ENCODE data around the gene TSTD1. TPM values are rescaled to one million over a fixed set of nuclear protein-coding genes. Genes with fewer than 3 reads are reported as not detected.

The TSTD1 gene
- total RNA-seq, 1 donor from 2014 or later = 53.7 TPM

DNA sequence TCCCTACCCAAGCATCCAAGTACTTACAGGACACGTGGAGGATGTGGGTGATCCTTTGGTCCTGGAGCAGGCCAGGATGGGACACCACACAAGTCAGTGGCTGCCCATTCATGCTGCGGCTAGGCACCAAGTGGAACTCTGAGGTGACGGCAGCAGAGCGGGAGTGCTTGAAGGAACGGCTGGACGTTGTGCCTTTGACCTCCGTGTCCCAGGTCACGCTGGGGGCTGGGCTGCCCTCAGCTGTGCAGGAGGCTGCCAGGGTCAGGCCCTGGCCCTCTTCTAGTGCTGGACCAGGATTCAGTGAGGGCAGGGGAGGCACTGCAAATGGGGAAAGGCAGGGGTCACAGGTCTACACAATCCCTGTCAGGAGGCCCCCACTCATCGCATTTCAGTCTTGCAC, 38.7 kb upstream of the TSTD1 start:
- H3K36me3 Mint-ChIP-seq = peaks cover 15% of the 10 kb centered on the region
- no peak overlapping the region for H3K27ac Mint-ChIP-seq
- TF ChIP-seq, protein P1, sequence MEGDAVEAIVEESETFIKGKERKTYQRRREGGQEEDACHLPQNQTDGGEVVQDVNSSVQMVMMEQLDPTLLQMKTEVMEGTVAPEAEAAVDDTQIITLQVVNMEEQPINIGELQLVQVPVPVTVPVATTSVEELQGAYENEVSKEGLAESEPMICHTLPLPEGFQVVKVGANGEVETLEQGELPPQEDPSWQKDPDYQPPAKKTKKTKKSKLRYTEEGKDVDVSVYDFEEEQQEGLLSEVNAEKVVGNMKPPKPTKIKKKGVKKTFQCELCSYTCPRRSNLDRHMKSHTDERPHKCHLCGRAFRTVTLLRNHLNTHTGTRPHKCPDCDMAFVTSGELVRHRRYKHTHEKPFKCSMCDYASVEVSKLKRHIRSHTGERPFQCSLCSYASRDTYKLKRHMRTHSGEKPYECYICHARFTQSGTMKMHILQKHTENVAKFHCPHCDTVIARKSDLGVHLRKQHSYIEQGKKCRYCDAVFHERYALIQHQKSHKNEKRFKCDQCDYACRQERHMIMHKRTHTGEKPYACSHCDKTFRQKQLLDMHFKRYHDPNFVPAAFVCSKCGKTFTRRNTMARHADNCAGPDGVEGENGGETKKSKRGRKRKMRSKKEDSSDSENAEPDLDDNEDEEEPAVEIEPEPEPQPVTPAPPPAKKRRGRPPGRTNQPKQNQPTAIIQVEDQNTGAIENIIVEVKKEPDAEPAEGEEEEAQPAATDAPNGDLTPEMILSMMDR (IDR thresholded peaks at IDR 0.05; ENCODE audit: unreplicated experiment) = no peak
- no peak overlapping the region for H3K4me3 Mint-ChIP-seq
- DNase-seq (ENCODE audit: low spot score in 2 of 2, unreplicated experiment in 2 of 2) = no peak
- H3K9me3 Mint-ChIP-seq = no peaks in the 10 kb centered on the region
- peaks cover 18% of the 10 kb centered on the region for H3K4me1 Mint-ChIP-seq
- no peaks in the 10 kb centered on the region for H3K27me3 Mint-ChIP-seq (ENCODE audit: low read depth)

DNA sequence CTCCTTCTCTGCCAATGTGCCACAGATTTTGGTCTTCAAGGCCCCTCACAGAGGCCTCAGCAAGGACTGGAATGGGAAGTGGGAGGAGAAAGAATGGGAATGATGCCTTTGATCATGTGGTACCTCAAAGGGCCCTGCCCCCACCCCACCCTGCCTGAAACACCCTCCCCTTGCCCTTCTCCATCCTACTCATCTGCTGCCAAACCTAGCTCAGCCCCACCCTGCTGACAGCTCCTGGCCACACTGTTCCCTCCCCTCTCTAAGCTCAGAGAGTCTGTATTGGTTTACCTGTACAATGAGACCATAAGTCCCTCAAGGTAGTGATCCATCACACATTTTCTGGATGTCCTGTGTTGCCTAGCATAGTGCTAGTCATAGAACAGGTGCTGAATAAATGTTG, 37.6 kb upstream of the TSTD1 start:
- Mint-ChIP-seq H3K9me3 (no peaks in the 10 kb centered on the region), H3K36me3 (peaks cover 15% of the 10 kb centered on the region), H3K4me1 (peaks cover 14% of the 10 kb centered on the region), H3K27me3 (ENCODE audit: low read depth) (no peaks in the 10 kb centered on the region), H3K27ac (no peak overlapping the region), H3K4me3 (no peak overlapping the region)
- no peak for DNase-seq (ENCODE audit: low spot score in 2 of 2, unreplicated experiment in 2 of 2)
- TF ChIP-seq, protein P1 (IDR thresholded peaks at IDR 0.05; ENCODE audit: unreplicated experiment) = no peak

DNA sequence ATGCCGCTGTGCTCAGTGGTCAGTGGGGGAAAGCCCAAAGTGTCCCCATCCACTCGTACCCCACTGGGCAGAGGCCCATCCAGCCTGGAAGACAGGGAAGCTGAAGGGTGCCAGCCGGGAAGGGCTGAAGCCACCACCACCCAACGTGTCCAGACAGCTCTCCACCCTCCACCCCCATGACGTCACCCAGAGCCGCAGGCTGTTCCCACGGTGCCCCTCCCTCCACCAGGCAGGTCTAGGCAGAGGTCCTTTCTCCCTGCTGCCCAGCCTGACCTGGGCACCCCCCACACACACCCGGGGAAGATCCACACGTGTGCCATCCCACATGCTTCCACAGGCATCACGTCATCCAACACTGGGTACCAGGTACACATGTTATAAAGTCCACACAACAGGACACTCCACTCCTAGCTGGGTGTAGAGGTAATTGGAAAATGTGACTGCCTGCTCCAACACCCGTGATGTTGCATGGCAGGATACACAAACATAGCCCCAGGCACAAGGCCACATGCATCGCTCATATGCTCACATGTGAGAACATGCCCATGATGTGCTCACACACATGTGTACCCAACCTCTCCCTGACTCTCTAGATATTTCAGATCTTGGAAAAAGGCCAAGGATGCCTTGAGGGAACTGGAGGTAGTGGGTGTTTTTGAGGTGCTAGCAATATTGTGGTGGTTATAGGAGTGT, 36.1 kb upstream of the TSTD1 start:
- TF ChIP-seq, protein P1 (IDR thresholded peaks at IDR 0.05; ENCODE audit: unreplicated experiment) = no peak
- peaks cover 10% of the 10 kb centered on the region for H3K36me3 Mint-ChIP-seq
- peaks cover 8% of the 10 kb centered on the region for H3K4me1 Mint-ChIP-seq
- H3K27ac Mint-ChIP-seq = peak overlapping the region; percentile 20
- DNase-seq (ENCODE audit: low spot score in 2 of 2, unreplicated experiment in 2 of 2) = no peak
- no peak overlapping the region for H3K4me3 Mint-ChIP-seq
- H3K9me3 Mint-ChIP-seq = no peaks in the 10 kb centered on the region
- no peaks in the 10 kb centered on the region for H3K27me3 Mint-ChIP-seq (ENCODE audit: low read depth)

DNA sequence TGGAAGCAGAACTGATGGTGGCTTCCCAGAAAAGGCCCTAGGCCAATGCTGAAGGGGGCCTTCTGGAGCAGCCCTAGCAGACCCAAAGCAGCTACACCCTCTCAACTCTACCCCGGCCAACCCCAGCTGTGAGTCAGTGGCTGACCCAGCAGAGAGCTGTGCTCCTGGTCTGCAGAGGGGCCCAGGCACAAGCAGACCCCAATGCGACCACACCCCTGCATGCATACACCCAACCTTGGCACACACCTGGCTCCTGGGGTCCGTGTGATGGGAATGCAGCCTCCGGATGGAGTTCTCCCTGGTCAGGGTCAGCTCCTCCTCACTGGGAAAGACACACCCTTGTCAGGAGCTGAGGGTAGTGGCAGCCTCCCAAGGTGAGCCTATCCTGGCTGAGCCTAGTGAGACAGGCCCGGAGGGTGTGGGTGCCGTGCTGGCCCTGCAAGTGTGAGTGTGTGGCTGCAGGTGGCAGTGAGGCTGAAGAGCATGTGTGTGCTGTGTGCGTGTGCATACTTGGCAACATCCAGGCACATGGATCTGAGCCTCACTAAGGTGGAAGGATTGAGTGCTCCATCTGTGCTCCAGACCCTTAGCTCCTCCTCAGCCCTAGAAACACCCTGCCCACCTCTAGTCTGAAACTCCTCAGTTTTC, 34.8 kb upstream of the TSTD1 start:
- Mint-ChIP-seq H3K9me3 (no peaks in the 10 kb centered on the region), H3K27ac (no peak overlapping the region), H3K4me1 (peaks cover 8% of the 10 kb centered on the region), H3K36me3 (peaks cover 4% of the 10 kb centered on the region), H3K27me3 (ENCODE audit: low read depth) (no peaks in the 10 kb centered on the region), H3K4me3 (no peak overlapping the region)
- TF ChIP-seq, protein P1 (IDR thresholded peaks at IDR 0.05; ENCODE audit: unreplicated experiment) = no peak
- no peak for DNase-seq (ENCODE audit: low spot score in 2 of 2, unreplicated experiment in 2 of 2)

DNA sequence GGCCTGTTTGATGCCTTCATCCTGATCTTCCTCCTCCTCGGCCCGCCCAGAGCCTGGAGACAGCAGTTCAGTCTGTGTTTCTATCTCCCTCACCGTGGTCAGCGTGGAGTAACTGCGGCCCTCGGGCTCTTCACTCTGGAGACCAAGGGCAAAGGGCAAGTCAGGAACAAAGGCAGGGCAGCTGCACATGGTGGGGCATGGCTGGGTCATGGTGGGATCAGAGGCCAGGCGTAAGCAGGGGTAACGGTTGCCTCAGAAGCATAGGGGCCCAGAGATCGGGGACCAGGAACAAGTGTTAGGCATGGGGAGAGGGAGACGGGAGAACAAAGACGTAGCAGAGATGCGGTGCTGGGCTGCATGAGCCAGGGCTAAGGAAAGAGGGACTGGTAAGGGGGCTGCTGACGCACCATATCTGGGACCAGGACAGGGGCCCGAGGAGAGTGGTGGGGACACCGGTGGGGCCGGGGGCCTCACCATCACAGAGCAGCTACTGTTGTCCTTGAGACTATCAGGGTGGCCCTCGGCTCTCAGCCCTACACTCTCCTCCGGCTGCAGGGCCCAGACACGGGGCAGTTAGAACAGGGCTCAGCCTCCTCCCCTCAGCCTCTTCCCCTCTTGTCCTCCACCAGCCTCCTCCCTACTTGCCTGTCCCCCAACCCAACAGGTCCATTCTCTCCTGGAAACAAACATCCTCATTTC, 34.1 kb upstream of the TSTD1 start:
- DNase-seq (ENCODE audit: low spot score in 2 of 2, unreplicated experiment in 2 of 2) = no peak
- Mint-ChIP-seq H3K4me1 (peaks cover 8% of the 10 kb centered on the region), H3K4me3 (no peak overlapping the region), H3K9me3 (no peaks in the 10 kb centered on the region), H3K27me3 (ENCODE audit: low read depth) (no peaks in the 10 kb centered on the region), H3K36me3 (peaks cover 4% of the 10 kb centered on the region), H3K27ac (no peak overlapping the region)
- TF ChIP-seq, protein P1 (IDR thresholded peaks at IDR 0.05; ENCODE audit: unreplicated experiment) = no peak
